ENCODE results near the gene NDFIP1. TPM values are rescaled to one million over a fixed set of nuclear protein-coding genes. Genes with fewer than 3 reads are reported as not detected.

Gene NDFIP1
- total RNA-seq, 1 experiment from 2014 or later = 26.6 TPM

GRCh38 chr5:142095651-142096330, 12.8 kb upstream of the NDFIP1 start:
- peaks cover 20 to 22% of the 10 kb centered on the region in 2 experiments for H3K4me1 Mint-ChIP-seq
- H3K27me3 ChIP-seq (ENCODE audit: insufficient read depth, low read length) = no peaks in the 10 kb centered on the region
- H2BK20ac ChIP-seq (ENCODE audit: low read depth, low read length, poor library complexity, severe bottlenecking) = no peak overlapping the region
- no peaks in the 10 kb centered on the region for H3K23me2 ChIP-seq (ENCODE audit: insufficient read length, low read depth, low read length, poor library complexity, severe bottlenecking)
- H3K27me3 Mint-ChIP-seq (ENCODE audit: low read depth) = no peaks in the 10 kb centered on the region
- H3K36me3 Mint-ChIP-seq (ENCODE audit: insufficient read depth in 1 of 3, low read depth in 3 of 3) = no peaks in the 10 kb centered on the region
- H4K5ac ChIP-seq (ENCODE audit: insufficient read length, low read depth, low read length) = no peak overlapping the region
- no peak overlapping the region for H2BK12ac ChIP-seq (ENCODE audit: insufficient read length, low read depth, low read length)
- no peak overlapping the region for H4K8ac ChIP-seq (replicated peaks; ENCODE audit: insufficient read length, low read depth, low read length)
- no peak overlapping the region for H3K4ac ChIP-seq (ENCODE audit: low read depth, low read length)
- H3K14ac ChIP-seq (ENCODE audit: insufficient read depth, low read length) = no peak overlapping the region
- H2BK15ac ChIP-seq (ENCODE audit: low read depth, low read length) = no peak overlapping the region
- no peak overlapping the region for H3K18ac ChIP-seq (ENCODE audit: insufficient read length, low read depth, low read length)
- WGBS (ENCODE audit: extremely low coverage, insufficient read length, low lambda C conversion rate) = no CpG with 5 or more reads among the region's 8 CpGs
- no peak overlapping the region for H3T11ph ChIP-seq (ENCODE audit: low read length)
- no peaks in the 10 kb centered on the region for H3K79me1 ChIP-seq (ENCODE audit: insufficient read depth, low read depth, low read length, poor library complexity, severe bottlenecking)
- no peak overlapping the region for H2AK5ac ChIP-seq (ENCODE audit: insufficient read length, low read length)
- H3K9me3 ChIP-seq (ENCODE audit: control insufficient read depth, low read depth, low read length) = no peaks in the 10 kb centered on the region
- H3K9me3 Mint-ChIP-seq = no peaks in the 10 kb centered on the region
- no peak for TF ChIP-seq CTCF (conservative IDR thresholded peaks at IDR 0.05)
- DNase-seq = no peak
- no peak overlapping the region for H3K27ac Mint-ChIP-seq
- no peak overlapping the region for H3K56ac ChIP-seq (ENCODE audit: insufficient read length, low read depth, low read length)
- H4K20me1 ChIP-seq (ENCODE audit: control insufficient read depth, insufficient read depth, insufficient read length) = no peaks in the 10 kb centered on the region
- peaks cover 9% of the 10 kb centered on the region; the same call in 1 of the 2 replicates for H3K4me1 ChIP-seq (ENCODE audit: insufficient read depth, low read length)
- H3K9ac ChIP-seq (ENCODE audit: extremely low read depth, insufficient read length, low read length) = no peak overlapping the region
- no peak overlapping the region for H2BK120ac ChIP-seq (ENCODE audit: low read depth, low read length, poor library complexity, severe bottlenecking)
- H3K4me3 Mint-ChIP-seq = no peak overlapping the region
- H3K4me2 ChIP-seq (ENCODE audit: insufficient read depth, insufficient read length, low read length) = no peak overlapping the region
- no peaks in the 10 kb centered on the region for H3K79me2 ChIP-seq (ENCODE audit: insufficient read depth, low read length)
- no peak overlapping the region for H3K27ac ChIP-seq (ENCODE audit: insufficient read length, low read depth, low read length)
- H4K91ac ChIP-seq (ENCODE audit: insufficient read length, low read depth, low read length) = no peak overlapping the region
- no peak overlapping the region for H2BK5ac ChIP-seq (ENCODE audit: insufficient read length, low read length)
- H3K23ac ChIP-seq (ENCODE audit: insufficient read length, low read depth, low read length) = no peak overlapping the region
- H2AFZ ChIP-seq (ENCODE audit: low read length) = no peak overlapping the region

Measured in H9 (cell line).